ENCODE results near the gene FAM227A.

FAM227A gene

GRCh38 chr22:38613588-38613987 lies 42.6 kb downstream of the FAM227A start:
- H3K4me3 ChIP-seq (replicated peaks in 1 of 2; ENCODE audit: low read depth in 2 of 2, low read length in 2 of 2): no peak overlapping the region
- DNase-seq (ENCODE audit: low read depth in 2 of 2): no peak
- TF ChIP-seq, protein P1, sequence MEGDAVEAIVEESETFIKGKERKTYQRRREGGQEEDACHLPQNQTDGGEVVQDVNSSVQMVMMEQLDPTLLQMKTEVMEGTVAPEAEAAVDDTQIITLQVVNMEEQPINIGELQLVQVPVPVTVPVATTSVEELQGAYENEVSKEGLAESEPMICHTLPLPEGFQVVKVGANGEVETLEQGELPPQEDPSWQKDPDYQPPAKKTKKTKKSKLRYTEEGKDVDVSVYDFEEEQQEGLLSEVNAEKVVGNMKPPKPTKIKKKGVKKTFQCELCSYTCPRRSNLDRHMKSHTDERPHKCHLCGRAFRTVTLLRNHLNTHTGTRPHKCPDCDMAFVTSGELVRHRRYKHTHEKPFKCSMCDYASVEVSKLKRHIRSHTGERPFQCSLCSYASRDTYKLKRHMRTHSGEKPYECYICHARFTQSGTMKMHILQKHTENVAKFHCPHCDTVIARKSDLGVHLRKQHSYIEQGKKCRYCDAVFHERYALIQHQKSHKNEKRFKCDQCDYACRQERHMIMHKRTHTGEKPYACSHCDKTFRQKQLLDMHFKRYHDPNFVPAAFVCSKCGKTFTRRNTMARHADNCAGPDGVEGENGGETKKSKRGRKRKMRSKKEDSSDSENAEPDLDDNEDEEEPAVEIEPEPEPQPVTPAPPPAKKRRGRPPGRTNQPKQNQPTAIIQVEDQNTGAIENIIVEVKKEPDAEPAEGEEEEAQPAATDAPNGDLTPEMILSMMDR (IDR thresholded peaks at IDR 0.05; ENCODE audit: low read depth, low read length): no peak

- DNase-seq (ENCODE audit: low read depth in 2 of 2): no peak
- no peak overlapping the region for H3K4me3 ChIP-seq (replicated peaks in 1 of 2; ENCODE audit: low read depth in 2 of 2, low read length in 2 of 2)
- TF ChIP-seq, protein P1 (IDR thresholded peaks at IDR 0.05; ENCODE audit: low read depth, low read length): no peak
Measured at GRCh38 chr22:38612217-38613006, 43.8 kb downstream of the FAM227A start.

DNA sequence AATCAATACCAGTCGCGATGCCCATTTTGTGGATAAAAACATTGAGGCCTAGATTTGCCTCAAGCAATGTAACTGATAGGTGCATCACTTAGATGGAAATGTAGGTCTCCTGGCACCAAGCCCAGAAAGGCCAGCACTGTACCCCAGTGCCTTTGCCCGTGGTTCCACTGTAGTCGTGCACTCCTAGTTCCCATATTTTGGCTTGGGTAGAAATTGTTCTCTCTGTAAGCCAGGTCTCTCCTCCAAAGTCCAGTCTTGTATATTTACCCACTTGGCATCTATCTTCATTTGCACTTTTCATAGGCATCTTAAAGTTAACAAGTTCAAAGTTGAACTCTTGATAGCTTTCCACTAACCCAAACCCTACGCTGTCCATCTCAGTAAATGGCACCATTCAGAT lies 44.6 kb downstream of the FAM227A start:
- DNase-seq (ENCODE audit: low read depth in 2 of 2): no peak
- TF ChIP-seq, protein P1 (IDR thresholded peaks at IDR 0.05; ENCODE audit: low read depth, low read length): no peak
- no peak overlapping the region for H3K4me3 ChIP-seq (replicated peaks in 1 of 2; ENCODE audit: low read depth in 2 of 2, low read length in 2 of 2)

- DNase-seq (ENCODE audit: low read depth in 2 of 2): no peak
- H3K4me3 ChIP-seq (replicated peaks in 1 of 2; ENCODE audit: low read depth in 2 of 2, low read length in 2 of 2): no peak overlapping the region
- TF ChIP-seq, protein P1 (IDR thresholded peaks at IDR 0.05; ENCODE audit: low read depth, low read length): no peak
Measured at GRCh38 chr22:38610234-38610633, 46.0 kb downstream of the FAM227A start.

- no peak overlapping the region for H3K4me3 ChIP-seq (replicated peaks in 1 of 2; ENCODE audit: low read depth in 2 of 2, low read length in 2 of 2)
- TF ChIP-seq, protein P1 (IDR thresholded peaks at IDR 0.05; ENCODE audit: low read depth, low read length): no peak
- no peak for DNase-seq (ENCODE audit: low read depth in 2 of 2)
Measured at GRCh38 chr22:38608992-38609750, 47.0 kb downstream of the FAM227A start.

- DNase-seq (ENCODE audit: low read depth in 2 of 2): no peak
- TF ChIP-seq, protein P1 (IDR thresholded peaks at IDR 0.05; ENCODE audit: low read depth, low read length): no peak
- H3K4me3 ChIP-seq (replicated peaks in 1 of 2; ENCODE audit: low read depth in 2 of 2, low read length in 2 of 2): no peak overlapping the region
Measured at GRCh38 chr22:38607680-38608079, 48.5 kb downstream of the FAM227A start.

Measured in cardiac fibroblast (primary cell).